Breast epithelium (tissue), 3 donors: ENCODE measurements around the gene ARHGDIA.

ENCODE experiments used
- POLR2A ChIP-seq: fragments of 450-650 bp; IDR thresholded peaks from one replicate; pipeline ENCODE4 v1.6.1; 2016; ENCODE audit warnings: antibody characterized with exemption, mild to moderate bottlenecking, moderate library complexity
- POLR2AphosphoS5 ChIP-seq, 3 donors: sonication (generic); formaldehyde crosslinking; IDR thresholded peaks; one replicate each; pipeline ENCODE4 v1.6.1; 2017; ENCODE audit warnings: antibody characterized with exemption in 3 of 3
- TF ChIP-seq, protein P1 (sequence below), 3 donors: fragments of 450-650 bp; IDR thresholded peaks; one replicate each; pipeline ENCODE4 v1.5.1; 2016 to 2017; ENCODE audit warnings: antibody characterized with exemption in 3 of 3, mild to moderate bottlenecking in 3 of 3, moderate library complexity in 3 of 3

DNA sequence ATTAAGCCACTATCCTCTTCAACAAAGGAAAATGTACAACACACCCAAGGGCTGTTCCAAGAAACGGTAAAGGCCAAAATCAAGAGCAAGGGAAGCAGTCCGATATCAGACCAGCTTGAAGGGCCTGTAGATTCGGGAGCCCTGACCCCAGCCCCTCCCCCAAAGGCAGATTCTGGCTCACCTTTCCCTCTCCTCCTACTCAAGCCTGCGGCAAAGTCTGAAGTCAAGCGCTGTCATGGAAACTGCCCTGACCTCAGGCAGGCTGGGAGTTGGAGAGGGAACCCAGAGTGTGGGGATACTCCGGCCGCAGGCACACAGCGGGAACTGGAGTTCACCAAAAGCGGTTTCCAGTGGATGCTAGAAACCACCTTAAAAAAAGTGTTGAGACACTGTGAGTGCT, 18.5 kb upstream of the ARHGDIA start:
- TF ChIP-seq, protein P1, sequence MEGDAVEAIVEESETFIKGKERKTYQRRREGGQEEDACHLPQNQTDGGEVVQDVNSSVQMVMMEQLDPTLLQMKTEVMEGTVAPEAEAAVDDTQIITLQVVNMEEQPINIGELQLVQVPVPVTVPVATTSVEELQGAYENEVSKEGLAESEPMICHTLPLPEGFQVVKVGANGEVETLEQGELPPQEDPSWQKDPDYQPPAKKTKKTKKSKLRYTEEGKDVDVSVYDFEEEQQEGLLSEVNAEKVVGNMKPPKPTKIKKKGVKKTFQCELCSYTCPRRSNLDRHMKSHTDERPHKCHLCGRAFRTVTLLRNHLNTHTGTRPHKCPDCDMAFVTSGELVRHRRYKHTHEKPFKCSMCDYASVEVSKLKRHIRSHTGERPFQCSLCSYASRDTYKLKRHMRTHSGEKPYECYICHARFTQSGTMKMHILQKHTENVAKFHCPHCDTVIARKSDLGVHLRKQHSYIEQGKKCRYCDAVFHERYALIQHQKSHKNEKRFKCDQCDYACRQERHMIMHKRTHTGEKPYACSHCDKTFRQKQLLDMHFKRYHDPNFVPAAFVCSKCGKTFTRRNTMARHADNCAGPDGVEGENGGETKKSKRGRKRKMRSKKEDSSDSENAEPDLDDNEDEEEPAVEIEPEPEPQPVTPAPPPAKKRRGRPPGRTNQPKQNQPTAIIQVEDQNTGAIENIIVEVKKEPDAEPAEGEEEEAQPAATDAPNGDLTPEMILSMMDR (IDR thresholded peaks at IDR 0.05), result no peak
- TF ChIP-seq POLR2A, result no peak
- no peak for TF ChIP-seq POLR2AphosphoS5 (IDR thresholded peaks at IDR 0.05)
